RPMI7951 (cell line): ENCODE data around the gene DENND2A. TPM values are rescaled to one million over a fixed set of nuclear protein-coding genes. Genes with fewer than 3 reads are reported as not detected.
"Not testable (repeated sequence)": the region's sequence is repeated elsewhere in the genome, so short reads cannot be mapped to it uniquely, and the experiment has no call there.

Experiments
- DNase-seq: peaks from one replicate; pipeline ENCODE4 v3.0.0-alpha.2; 2012; ENCODE audit warnings: low read depth
- total RNA-seq: library from RNA; depleted of rRNA; stranded (reverse); fragments of >200 nt; shearing (Covaris generic); gene quantifications from 2 replicates; pipeline ENCODE4 v1.2.3, GENCODE V29; 2014

The DENND2A gene
- total RNA-seq, 1 experiment from 2014 or later = 29.6 TPM

DNA sequence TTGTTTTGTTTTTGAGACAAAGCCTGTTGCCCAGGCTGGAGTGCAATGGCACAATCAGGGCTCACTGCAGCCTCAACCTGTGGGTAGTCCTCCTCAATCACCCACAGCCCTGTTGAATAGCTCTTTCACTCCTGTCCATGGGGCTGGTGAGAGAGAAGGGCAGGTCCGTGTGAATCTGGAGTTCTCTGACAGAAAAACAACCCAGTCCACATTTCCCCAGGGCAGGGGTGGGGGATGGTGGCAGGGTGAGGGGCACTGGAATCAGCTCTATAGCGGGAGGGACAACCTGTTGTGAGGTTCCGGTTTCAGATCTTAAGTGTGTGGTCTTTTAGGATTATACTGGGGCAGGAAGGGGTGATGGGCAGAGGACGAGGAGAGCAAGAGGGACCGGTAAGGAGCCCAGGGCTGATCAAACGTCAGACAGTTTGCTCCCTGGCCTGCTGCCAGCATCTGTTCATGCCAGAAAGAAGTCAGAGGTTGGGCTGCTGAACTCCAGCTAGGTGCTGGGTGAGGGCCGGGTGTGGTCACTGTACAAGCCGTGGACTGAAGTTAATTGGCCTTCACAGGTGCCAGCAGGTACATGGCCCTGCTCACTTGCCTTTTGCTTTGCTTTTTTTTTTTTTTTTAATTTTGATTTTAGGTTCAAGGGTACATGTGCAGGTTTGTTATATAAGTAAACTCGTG, 128.2 kb downstream of the DENND2A start:
- peak; percentile 44 for DNase-seq

GRCh38 chr7:140509789-140510188, 130.8 kb downstream of the DENND2A start:
- no peak for DNase-seq

DNA sequence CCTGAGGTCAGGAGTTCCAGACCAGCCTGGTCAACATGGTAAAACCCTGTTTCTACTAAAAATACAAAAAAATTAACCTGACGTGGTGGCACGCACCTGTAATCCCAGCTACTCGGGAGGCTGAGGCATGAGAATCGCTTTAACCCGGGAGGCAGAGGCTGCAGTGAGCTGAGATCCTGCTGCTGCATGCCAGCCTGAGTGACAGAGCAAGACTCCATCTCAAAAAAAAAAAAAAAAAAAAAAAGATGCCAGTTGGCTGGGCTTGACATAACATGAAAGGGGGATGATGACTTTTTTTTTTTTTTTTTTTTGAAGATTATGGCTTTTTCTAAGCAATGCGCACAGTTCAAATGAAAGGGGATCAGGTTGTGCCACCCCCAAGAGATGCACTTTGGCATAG, 133.1 kb downstream of the DENND2A start:
- DNase-seq = not testable (repeated sequence)

DNA sequence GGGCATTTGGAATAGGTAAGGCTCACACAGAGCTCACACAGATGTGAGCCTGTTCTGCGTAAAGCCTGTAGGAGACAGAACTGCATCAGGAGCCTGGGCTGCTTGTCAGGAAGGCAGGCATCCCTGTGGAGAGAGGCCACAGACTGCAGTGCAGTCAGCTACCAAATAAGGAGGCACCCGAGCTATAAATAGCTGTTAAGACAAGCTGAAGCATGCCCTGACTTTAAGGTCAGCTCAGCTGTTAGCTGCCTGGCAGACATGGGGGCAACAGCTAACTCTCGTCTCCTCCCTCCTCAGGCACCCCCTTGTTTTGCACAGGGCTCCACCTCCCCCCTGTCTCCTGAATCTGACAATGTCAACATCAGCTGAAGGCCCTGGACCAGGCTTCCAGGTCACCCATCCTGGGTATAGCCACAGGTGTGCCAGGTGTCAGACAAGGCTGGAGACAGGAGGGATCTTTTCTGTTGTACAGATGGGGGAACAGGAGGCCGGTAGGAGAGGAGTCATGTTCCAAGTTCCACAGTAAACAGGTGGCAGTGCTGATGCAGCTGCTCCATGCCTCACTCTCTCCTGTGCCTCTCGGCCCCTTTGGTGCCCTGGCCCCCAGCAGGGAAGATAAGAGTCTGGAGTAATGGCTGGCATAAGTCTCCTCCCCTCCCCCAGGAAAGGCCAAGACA, 133.7 kb downstream of the DENND2A start:
- peak; percentile 49 for DNase-seq

GRCh38 chr7:140501966-140502365, 138.6 kb downstream of the DENND2A start:
- DNase-seq = no peak

DNA sequence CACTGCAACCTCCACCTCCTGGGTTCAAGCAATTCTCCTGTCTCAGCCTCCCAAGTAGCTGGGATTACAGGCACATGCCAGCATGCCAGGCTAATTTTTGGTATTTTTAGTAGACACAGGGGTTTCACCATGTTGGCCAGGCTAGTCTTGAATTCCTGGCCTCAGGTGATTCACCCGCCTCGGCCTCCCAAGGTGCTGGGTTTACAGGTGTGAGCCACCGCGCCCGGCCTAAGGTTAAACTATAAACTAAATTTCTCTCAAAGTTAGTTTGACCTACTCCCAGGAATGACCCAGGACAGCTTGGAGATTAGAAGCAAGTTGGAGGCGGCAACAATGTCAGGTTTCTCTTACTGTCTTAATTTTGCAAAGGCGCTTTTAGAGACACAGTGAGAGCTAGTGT, 142.8 kb downstream of the DENND2A start:
- DNase-seq = not testable (repeated sequence)

GRCh38 chr7:140497241-140497769, 143.3 kb downstream of the DENND2A start:
- DNase-seq = no peak

DNA sequence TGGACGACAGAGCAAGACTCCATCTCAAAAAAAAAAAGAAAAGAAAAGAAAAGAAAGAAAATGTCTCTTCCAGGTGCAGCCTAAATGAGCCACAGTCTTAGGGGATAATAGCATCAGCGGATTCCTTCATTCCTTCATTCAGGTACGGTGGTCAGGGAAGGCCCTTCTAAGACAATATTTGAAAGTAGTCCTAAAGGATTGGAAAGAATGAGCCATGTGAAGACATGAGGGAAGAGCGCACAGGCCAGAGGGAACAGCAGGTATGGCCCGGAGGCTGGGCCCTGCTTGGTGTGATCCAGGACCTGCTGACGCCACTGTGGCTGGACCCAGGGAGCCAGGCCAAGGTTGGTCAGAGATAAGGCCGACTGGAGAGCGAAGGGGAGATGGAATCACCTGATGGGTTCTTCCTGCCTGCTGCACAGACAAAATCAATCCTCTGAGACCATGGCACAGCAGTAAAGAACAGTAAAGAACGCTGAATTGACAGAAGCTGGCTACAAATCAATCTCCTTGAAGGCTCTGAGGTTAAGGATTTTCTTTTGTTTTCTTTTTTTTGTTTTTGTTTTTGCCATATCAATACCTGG, 145.0 kb downstream of the DENND2A start:
- no peak for DNase-seq

- no peak for DNase-seq
Observed at GRCh38 chr7:140494867-140495266, 145.7 kb downstream of the DENND2A start.

- no peak for DNase-seq
Observed at GRCh38 chr7:140489026-140489359, 151.6 kb downstream of the DENND2A start.

DNA sequence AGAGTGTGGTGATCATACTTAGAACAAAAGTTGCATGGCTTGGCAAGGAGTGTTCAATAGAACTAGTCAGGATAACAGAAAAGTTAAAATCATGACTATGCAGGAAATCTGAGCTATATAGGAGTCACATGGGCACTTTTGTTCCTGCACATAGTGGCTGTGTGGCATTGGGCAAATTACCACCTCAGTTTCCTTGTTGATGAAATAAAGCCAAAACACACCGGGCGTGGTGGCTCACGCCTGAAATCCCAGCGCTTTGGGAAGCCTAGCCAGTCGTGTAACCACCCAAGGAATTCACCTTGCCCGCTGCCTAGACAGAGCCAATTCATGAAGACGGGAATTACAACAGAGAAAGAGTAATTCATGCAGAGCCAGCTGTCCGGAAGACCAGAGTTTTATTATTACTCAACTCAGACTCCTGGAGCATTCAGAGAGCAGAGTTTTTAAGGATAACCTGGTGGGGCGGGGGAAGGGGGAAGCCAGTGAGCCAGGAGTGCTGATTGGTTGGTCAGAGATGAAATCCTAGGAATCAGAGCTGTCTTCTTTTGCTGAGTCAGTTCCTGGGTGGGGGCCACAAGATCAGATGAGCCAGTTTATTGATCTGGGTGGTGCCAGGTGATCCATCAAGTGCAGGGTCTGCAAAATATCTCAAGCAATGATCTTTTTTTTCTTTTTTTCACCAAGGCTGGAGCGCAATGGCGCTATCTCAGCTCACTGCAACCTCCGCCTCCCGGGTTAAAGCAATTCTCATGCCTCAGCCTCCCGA, 154.9 kb downstream of the DENND2A start:
- peak; percentile 8 for DNase-seq

DNA sequence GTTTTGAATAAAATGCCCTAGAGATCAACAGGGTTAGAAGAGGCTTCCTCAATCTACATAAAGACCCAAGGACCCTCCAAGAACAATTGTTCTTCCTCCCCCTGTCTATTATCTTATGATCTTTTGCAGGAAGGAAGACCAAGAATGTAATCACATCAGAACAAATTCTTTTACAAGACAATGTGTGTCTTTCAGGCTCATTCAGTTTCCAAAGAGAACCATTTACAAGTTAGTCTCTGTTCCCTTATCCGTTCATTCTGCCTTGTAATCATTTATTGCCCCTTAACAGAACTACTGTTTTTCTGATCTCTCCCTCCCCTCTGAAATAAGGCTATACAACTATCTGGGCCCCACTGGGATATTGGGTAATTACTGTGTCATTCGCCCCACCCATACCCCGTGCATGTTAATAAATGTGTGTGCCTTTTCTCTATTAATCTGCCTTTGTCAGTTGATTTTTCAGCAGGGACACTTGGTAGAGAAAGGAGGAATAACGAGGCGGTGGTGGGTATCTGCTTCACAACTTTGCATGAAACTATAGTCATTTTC, 155.6 kb downstream of the DENND2A start:
- no peak for DNase-seq

DNA sequence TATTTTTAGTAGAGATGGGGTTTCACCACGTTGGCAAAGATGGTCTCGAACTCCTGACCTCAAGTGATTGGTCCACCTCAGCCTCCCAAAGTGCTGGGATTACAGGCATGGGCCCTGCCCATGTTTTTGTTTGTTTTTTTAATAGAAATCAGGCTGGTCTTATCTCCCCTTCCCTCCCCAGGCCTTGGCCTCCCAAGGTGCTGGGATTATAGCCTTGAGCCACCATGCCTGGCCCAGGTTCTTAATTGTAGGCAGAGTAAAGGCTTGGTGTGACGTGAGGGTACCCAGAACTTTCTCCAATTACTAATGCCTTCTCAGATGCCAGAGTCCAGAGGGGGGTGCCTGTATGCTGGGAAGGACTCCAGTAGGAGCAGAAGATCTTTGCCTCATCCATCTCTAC, 156.1 kb downstream of the DENND2A start:
- no peak for DNase-seq

GRCh38 chr7:140479739-140480084, 160.9 kb downstream of the DENND2A start:
- DNase-seq = no peak

DNA sequence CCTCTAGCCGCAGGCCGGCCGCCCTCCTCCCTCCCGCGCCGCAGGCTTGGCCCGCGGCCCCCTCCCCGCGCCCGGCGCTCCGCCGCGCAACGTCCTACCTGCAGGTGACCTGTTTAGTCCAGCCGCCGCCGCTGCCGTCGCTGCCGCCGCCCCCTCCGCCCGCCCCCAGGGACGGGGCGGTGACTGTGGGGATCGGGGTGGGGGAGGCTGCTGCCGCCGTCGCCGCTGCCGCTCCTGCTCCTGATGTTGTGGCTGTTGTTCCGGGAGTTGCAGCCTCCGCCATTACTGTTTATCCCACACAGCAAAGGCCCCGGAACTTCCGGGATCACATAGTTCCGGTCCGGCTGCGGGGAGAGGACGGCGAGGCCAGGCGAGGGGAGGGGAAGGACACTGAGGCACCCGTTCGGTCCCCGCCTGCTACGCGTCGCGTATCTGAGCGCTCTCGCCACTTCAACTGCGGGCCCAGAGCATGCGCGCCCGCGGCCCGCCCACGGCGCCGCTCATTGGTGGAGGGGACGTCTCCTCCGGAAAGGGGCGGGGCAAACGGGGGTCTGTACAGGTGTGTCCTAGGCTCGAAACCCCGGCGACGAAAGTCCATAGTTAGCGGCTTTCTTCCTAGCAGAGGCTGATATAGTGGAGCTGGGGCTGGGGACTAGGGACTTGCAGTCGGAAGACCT, 161.4 kb downstream of the DENND2A start, which contains the start of gene MKRN1:
Gene MKRN1 (minus strand): TSS at position 444 of the 677 bp plus-strand sequence. CDS start 161 bp downstream, at position 283.
- DNase-seq = peak; percentile 88

DNA sequence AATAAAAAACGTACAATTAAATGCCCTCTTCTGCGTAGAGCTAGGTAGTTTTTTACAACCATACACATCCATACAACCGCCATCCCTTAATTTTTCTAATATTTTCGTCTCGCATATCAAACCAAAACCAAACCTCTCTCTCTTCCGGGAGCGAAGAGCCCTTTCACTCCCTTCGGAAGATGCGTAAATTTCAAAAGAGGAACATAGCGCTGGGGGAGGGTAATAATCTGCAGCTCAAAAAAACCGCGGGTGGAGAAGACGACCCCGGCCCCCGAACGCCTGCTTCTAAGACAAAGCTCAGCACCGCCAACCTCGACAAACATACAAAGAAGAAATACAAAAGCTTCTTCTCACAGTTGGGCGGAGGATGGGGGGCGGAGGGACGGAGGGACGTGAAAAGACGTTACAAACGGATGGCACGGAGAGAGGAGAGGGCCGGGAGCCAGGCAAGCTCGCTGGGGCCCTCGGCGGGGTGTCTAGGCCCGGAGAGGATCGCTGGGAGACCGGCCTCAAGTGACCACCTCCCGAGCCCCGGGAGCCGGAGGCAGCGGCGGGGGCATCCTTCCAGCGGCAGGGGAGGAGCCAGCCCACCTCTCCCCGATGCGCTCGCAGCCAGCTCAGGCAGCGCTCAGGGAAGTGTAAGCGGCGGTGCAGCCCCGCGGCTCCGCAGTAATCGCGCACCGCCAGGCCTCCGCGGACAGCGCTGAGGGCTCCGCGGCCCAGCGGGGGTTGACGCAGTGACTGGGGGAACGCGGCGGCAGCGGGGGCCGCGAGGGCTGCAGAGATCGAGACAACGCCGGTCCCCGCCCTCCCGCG, 162.2 kb downstream of the DENND2A start:
- peak; percentile 46 for DNase-seq

- DNase-seq = no peak
Observed at GRCh38 chr7:140476698-140477261, 163.8 kb downstream of the DENND2A start.

DNA sequence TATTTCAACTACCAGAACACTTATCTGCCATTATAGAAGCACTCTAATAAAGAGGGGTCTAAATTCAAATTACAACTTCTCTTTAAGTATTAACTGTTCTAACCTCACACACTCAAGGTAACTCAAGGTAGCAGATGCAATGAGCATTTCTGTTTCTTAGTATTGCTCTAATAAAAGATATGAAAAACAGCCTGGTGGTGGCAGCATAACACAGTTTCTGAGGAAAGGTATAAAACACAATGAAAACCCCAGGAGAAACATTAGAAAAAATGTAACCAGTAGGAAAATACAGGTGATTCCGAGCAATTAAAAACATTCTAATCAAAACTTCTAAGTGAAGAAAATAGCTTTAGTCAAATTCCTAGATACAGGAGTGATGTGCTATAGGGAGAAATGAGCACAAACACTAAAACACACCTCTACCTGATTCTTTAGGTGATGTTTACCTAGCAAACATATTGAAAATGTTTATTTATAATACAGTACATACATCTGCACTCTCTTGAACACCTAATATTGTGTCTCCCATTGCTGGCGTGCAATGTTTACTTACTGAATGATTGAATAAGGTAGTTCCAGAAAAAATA, 164.8 kb downstream of the DENND2A start:
- DNase-seq = peak; percentile 45
